GM18907 (cell line): ENCODE data around the gene C2orf49.

Source experiments
- ATAC-seq: cut with Tn5 transposase; IDR thresholded peaks from one replicate; pipeline ENCODE4 v1.9.1; 2021; ENCODE audit warnings: mild to moderate bottlenecking, moderate library complexity; ENCODE audit not compliant: unreplicated experiment

The C2orf49 gene

DNA sequence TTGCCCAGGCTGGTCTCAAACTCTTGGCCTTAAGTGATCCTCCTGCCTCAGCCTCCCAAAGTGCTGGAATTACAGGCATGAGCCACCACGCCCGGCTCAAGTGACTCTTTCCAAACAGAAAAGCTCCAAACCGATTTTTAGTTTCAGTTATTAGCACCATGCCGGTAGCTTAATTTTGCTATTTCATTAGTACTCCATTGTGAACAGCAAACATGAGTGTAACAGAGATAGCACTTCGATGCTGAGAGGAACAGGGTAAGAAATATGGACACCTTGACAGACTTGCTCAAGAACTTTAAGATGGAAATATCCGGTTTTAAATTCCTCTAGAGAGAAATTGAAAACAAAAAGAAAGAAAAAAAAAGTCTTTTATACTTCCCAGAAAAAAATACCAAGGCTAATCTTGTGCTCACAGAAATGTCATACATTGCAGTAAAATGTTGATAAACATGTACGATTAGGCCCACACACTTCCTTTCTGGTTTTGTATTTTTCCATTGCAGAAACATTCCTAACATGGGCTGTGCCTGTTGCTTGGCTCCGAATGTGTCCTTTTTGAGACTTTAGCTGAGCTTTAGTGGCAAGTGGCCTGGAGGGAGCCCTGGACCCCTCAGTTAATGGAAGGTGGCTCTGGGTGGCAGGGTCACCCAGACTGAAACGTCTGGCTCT lies 43.2 kb downstream of the C2orf49 start:
- ATAC-seq: no peak

DNA sequence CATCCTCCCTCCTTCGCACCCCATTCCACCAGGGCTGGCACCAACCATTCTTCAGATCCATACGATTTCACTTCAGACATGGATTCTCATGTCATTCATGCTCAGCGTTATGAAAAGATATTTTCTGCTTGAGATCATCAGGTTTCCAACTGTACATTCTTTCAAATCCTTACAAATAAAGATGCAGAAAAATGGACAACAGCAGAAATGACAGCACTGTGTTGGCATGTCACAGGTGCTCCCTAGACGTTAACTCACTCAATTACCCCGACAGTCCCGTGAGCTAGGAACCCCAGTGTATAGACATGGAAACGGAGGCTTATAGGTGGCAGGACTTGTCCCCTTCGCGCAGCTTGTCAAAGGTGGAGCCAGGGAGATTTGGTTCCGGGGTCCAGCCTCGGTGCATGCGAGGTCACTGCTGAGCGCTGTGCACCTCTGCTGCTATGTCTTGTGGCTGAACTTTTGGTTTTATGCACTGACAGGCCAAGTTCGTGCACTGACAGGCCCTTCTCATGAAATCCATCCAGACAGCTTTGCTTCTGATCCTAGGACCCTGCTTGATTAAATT lies 43.8 kb downstream of the C2orf49 start:
- ATAC-seq: no peak

GRCh38 chr2:105382177-105382576 lies 44.8 kb downstream of the C2orf49 start:
- no peak for ATAC-seq

GRCh38 chr2:105383432-105384166 lies 46.3 kb downstream of the C2orf49 start:
- ATAC-seq: no peak

- ATAC-seq: no peak
Measured at GRCh38 chr2:105384216-105384615, 46.9 kb downstream of the C2orf49 start.

DNA sequence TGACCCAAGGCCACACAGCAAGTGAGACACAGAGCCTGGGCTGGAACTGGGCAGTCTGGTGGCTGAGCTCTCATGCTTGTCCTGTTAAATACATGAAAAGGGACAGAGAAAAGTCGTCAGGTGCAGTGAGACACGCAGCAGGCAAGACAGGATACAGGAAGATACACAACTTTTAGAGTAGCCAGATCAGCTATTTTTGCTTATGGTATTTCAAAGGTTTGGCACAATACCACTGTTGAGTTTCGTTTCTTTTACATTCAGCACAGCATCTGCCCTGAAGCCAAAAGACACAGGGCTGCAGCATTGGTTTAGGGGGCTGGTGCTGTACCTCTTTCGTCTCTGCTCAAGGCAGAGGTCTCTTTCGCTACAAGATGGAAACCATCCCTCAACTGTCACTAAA lies 47.5 kb downstream of the C2orf49 start:
- ATAC-seq: no peak

DNA sequence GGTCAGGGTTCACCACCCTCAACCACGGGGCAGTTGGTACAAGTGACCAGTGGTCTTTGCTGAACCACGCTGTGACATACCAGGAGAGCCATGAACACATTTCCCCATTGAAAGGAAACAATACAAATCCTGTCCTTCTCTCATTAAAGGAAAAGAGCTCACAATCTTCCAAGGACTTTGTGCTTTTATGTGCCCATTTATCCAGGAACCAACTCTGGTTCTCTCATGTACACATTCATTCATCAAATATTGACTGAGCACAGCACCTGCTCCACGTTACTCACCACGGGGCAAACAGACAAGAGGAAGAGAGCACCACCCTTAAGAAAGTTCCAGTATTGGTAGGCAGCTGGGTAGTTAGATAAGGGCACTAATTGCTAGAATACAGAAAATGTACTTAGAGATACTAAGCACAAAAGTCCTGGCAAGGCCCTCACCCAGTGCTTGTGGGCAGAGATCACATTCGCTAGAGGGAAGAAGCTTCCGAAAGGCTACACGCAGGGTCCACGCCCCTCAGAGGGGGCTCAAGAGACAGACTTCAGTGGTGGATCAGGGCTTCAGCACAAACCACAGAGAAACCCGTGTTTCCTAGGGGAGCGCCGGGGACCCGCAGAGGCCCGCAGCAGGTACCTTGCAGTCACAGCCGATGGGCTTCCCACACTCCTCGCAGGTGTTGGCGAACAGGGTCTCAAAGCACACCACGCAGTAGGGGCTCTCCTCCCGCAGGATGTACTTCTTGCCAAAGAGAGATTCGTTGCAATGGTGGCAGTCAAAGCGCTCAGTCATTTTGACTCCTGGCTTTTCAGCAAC lies 48.6 kb downstream of the C2orf49 start:
- no peak for ATAC-seq

DNA sequence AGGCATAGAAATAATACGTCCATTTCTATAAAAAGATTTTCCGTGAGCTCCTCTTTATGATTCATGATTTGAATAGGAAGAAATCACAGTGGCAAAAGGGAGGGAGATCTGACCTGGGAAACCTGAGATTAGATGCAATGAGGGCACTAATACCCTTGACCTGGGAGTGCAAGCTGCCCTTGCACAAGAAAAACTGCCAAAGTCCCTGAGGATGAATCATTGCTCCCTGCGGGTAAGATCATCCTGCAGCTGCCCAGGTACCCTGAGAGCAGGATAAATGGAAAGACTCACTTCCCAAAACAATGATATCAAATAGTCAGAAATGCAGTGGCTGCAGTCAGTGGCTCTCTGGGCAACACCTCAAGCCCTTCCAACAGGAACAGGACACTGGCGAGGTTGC lies 49.9 kb downstream of the C2orf49 start:
- ATAC-seq: no peak

DNA sequence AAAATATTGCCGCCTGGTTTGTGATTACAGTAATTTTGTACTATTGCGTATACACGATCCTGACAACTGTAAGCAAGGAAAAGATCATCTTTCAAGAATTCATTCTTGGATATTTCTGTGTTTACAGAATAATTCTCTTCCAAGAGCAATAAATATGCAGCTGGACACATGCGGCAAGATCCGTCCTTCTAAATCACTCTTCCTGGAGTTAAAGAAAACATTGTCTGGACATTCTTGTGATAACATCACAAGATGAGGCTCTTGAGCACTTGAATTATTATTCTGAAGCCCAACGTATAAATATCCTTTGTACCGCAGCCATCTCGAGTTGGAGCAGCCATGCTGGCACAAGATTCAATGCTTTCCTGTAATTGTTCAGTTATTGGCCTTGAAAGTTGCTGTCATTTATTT lies 51.6 kb downstream of the C2orf49 start:
- ATAC-seq: no peak

GRCh38 chr2:105390454-105390853 lies 53.1 kb downstream of the C2orf49 start:
- ATAC-seq: no peak

GRCh38 chr2:105391058-105391627 lies 53.8 kb downstream of the C2orf49 start:
- no peak for ATAC-seq

- no peak for ATAC-seq
Measured at GRCh38 chr2:105391763-105392662, 54.7 kb downstream of the C2orf49 start.

- ATAC-seq: no peak
Measured at GRCh38 chr2:105393373-105394055, 56.2 kb downstream of the C2orf49 start.

DNA sequence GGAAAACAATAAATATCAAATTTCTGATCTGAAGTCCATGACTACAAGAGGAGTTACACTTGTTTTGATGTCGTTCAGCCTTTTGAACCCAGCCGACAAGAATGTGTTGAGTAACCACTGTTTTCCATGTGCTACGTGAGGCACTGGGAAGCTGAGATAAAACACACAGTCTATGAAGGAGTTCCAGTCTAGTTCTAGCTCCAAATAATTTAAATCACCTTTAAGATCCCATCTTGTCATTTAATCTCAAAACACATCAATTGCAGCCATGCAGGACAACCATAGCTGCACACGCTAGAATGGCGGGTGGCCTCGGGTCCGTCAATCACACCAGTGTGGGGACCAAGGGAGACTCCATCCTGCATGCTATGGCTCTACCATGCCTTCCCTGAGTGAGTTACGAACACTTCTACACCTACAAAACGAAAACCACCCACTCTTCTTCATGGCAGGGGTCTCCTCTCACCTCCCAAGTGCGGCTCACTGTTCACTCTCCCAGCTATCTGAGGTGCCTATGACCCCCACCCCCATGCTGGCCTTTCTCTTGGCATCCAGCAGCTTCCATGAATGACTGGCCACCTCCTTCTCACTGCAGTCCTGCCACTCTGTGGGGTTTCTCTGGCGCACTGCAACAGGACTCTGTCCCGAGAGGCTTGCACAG lies 57.7 kb downstream of the C2orf49 start:
- no peak for ATAC-seq

- ATAC-seq: no peak
Measured at GRCh38 chr2:105395691-105396090, 58.4 kb downstream of the C2orf49 start.

GRCh38 chr2:105396254-105397024 lies 59.1 kb downstream of the C2orf49 start:
- no peak for ATAC-seq

GRCh38 chr2:105397025-105397722 lies 59.8 kb downstream of the C2orf49 start:
- ATAC-seq: no peak

DNA sequence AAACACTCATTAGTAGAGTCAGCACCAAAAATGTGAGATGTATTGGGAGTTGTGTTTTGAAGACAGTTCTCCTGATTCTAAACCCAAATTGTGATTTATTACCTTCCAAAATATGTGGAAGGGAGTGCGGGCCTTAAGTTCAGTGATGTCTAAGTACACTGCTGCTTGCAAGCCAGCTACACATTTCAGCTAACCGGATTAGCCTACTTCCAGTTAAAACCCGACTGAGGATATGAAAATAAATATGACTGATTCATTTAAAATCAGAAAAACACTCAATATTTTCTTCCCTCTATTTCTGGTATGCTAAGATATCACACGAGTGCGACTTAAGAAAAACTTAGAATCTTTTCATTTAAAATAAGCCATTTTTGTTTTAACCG lies 60.6 kb downstream of the C2orf49 start:
- no peak for ATAC-seq
